NCI-H69 (cell line): ENCODE data around the gene PRKCQ.

Experiments
- DNase-seq: peaks from one replicate; lab custom pipeline; 2025; lab: John Stamatoyannopoulos, UW

Gene PRKCQ

DNA sequence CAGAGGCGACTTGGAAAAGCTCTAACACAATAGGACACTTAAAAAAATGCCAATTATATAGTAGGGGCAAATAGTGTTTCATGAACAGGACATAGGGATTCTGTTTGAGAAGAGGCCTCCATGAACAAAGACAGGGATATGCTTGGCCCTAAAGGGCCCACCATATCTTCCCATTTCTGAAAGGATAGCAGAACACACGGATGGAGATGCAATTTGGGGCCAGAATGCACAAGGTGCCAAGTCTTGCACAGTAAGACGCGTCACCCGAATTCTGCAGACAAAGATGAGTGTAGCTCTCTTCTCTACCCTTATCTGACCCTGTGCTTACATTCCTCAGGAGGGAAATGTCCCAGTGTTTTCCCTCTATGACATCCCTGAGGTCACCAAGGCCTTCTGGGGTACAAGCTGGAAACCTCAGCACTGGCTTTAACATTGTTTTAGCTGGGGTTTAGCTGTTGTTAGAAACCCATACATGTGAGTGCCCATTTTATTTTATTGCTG is 12.8 kb downstream of the PRKCQ start:
- DNase-seq: no peak

DNA sequence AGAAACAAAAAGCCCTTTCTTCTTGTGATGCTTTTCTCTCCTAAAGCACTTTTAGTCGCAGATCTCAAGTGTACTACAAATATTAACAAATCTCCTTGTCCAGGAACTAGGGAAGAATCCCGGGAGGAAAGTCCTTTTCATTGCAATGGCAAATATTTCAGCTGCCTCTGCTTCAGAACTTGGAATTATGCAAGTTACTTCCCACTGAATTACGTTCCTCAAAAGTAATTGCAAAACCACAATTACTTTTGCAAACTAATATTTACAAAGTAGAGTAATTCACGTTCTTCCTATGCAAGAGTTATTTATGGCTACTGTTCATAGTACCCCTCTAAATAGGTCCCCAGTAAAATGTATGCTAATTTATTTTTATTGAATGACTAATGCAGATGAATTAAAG is 14.5 kb downstream of the PRKCQ start:
- no peak for DNase-seq

DNA sequence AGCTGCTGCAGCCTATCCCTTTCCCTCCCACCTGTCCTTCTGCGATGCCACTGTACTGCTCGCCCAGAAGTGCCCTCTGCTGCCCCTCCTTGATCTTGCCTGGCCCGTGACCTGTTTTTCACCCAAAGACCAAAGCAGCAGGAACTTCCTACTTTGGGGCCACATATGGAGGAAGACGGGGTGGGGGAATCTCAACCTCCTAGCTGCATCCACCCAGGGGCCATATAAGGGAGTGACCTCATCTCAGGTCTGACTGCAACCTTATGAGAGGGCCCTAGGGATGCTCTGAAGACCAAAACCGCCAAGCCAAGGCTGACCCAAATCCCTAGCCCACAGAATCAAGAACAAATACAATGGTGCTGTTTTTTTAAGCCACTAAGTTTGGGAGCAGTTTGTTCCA is 15.7 kb downstream of the PRKCQ start:
- DNase-seq: no peak

DNA sequence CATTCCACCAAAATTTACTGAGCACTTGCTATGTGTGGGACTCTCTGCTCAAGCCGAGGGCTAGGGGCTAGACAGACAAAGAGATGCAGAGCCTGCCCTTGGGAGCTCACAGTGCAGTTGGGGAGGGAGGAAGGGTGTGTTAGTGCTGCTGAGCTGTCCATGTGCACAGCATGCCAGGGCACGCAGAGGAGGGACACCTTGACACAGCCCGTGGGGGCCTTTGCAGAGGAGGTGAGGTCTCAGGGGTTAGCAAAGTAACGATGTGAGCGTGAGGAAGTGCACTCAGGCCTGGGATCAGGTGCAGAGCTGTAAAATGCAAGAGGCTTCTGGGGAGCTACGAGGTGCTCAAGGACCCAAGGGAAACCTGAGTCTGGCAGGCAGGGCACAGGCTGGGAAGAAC is 16.3 kb downstream of the PRKCQ start:
- no peak for DNase-seq

DNA sequence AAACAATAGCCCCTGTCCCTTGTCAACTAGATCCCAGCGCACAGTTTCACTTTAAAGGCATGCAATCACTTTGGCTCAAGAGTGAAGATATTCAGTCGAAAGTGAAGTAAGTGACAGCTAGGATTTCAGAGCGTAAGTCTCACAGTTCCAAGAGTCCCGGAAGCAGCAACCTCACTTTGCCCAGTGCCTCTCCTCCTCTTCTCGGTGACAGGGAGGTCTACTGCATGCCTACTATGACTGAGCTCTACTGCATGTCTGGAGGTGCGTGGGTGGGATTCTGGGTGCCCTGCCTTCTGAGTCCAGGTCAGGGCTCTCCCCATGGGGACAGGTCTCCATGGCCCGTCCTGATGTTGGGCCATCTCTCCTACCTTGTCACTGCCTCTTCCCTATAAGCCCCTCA is 17.0 kb downstream of the PRKCQ start:
- DNase-seq: no peak

DNA sequence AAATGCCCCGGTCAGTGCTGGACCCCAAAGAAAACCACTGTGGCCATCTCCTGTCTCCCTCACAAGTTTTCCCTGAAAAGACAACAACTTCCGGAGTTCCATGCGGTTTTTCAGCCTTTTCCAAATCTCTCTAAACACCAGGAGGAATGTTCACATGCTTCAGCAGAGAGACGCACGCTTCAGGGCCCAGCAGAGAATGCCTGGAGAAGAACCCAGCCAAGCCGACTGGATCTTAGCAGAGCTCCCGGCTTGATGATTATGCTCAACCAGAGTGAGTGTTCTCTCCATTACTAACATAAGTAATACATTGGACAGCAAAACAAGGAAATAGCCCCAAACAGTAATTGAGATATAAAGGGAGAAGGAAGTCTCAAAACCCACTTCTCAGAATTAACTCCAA is 17.9 kb downstream of the PRKCQ start:
- no peak for DNase-seq

DNA sequence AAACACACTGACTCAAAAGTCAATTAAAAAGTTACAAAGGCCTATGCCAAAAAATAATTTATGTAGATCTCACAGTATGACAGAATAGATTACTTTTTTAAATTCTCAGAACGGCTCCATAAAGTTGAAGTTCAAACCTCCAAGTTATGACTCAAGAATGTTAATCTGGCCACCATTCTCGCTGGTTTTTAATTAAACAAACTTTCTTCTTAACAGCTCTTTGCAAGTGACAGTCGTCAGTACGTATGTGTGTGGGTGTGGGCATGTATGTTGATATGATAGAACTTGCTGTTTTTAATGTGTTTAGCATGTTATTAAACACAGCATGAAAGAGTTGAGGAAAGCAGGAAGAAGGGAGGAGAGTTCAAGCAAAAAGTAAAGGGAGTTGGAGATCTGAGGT is 18.5 kb downstream of the PRKCQ start:
- no peak for DNase-seq

DNA sequence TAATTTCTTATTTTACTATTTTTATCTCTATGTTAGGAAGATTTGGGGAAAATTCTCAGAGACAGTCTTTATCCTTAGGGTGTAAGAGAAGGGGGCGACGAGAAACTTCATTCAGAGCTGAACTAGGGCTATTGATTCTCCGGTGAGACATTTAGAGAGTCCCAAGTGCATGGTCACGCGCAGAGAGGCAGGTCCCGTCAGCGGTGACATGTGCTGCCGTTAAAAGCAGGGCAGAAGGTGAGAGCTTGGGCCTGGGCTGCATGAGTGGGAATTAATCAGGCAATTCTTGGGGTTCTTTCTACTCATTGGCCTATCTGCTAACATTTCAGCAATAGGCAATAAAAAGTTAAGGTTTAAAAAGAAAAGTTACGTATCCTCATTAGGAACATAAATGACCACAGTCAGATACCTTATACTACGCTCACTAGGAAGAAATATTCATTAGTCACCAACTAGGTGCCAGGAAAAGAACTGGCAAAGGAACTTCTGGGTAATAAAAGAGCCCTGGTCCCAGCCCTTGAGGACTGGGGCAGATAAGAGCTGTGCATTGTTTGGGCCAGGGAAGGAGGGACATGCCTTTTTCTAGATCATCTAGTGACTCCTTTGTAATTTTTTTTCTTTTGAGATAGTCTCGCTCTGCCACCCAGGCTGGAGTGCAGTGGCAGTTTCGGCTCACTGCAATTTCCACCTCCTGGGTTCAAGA is 21.2 kb downstream of the PRKCQ start:
- DNase-seq: no peak

DNA sequence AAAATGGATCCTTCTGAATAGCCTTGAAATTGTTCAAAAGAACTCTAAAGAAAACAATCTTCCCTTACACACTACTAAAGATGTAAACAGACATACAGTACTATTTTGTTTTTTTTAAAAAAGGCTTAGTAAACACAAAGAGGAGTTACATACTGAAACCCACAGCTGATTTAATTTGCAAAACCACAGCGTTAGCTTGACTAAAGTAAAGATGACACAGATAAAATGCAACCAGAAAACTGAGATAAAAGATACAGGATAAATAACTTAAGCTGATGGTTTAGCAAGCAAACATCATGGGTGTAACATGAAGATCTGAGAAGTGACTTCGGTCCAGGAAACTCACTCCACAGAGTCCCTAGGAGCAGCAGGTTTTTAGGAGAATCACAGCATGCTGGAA is 21.8 kb downstream of the PRKCQ start:
- no peak for DNase-seq

DNA sequence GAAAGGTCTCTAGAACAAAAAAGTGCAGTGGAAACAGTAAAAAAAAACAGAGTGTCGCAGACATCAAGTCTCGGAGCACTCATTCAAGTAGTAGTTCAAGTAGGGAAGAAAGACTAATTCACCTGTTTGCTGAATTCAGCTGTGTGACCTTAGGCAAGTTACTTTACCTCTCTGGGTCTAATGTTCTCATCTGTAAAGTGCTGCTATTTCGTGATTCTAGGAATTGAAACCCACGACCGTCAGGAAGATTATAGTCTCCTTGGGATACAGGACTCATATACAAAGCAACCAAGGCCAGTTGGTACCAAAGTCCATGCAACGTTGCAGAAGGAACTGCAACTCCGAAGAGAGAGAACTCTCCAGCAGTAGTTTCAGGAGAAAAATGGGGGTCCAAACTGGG is 26.1 kb downstream of the PRKCQ start:
- DNase-seq: no peak

DNA sequence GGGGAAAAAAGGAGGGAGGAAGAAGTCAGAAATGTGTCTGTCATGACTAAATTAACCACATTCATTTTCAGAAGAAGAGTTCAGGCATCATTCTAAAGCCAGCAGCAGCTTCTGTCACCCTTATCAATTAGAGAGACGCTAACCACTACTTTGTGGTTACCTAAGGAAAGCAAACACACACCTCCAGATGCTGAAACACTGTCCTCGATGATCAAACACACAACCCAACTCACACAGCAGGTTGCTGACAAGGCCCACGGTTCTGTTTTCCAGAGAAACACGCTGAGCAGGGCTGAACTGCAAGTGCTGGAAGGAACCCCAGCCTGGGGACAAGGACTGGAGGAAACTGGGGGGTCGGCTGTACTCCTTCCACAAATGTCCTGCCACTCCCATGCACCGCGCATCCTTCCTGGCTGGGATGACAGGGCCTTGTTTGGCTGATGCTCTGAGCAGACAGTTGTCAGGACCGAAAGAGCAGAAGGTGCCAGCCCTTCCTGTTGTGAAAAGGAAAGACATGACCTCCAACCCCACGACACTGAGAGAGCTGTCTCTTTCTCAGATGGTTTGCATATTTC is 36.6 kb downstream of the PRKCQ start:
- DNase-seq: no peak

DNA sequence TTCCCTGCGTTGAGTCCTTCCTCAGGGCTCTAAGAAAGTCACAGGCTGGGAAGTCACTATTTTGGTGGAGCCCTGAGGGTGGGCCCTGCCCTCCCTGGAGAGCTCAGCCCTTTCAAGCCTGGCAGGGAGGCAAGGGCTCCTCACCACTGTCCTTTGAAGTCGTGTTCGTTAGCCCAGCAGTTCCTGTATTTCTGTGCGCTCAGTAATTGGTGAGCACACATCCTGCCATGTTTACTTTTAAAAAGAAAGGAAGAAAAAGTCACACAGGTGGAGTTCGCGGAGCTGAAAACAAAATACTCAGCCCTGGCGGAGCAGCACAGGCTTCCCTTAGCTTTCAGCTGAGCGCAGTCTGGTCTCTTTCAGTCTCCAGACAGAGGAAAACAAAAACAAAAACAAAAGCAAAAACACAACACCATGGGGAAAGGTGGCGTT is 37.1 kb downstream of the PRKCQ start:
- peak; percentile 1 for DNase-seq

DNA sequence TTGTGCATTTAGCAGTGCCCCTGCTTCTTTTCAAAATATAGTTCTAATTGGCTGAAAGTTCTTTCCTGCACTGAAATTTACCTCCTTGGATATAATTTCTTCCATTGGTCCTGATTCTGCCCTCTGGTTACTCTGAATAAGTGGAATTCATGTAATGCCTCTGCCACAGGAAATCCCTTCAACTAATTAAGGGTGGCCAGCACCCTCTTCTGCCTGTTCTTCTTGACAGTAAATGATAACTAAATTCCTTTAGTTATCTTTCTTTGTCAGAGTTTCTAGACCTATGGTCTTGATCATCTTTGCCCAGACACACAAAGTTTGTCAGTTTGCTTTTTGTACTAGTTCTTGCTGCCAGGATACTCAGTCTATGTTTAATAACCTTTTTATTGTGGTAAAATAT is 40.2 kb downstream of the PRKCQ start:
- DNase-seq: no peak

DNA sequence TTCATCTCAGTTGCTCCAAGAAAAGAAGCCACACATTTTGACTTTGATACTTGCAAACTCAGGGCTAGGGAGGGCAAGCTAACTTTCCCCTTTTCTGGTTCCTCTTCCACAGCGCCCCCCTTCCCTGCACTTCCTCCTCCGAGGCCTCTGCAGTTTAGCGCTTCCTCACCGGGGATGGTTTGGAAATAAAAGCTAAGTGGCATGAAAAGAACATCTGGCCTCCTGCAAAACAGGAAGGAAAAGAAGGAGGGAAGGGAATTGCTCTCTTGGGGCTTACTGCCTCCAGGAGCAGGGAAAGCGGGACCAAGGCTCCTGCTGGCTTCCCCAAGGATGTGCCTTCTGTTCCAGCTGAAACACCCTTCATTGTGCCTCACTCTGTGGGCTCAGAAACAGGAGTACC is 42.3 kb downstream of the PRKCQ start:
- DNase-seq: no peak

DNA sequence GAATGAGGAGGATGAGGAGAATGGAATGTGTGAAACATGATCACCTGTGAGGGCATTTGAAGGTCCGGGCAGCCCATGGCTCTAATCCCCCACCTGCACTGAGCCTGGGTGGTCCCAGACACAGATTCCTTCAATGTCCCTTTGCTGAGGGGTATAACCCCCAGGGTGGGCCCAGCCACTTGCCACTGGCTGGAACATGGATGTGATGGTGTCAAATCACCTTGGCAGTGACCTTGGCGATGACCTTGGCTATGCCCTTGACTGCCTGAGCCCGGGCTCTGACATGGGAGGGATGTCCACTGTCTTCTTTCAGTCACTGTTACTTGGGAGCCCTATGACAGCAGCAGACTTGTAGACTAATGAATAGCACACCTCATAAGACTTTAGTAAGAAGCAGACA is 44.0 kb downstream of the PRKCQ start:
- DNase-seq: no peak

DNA sequence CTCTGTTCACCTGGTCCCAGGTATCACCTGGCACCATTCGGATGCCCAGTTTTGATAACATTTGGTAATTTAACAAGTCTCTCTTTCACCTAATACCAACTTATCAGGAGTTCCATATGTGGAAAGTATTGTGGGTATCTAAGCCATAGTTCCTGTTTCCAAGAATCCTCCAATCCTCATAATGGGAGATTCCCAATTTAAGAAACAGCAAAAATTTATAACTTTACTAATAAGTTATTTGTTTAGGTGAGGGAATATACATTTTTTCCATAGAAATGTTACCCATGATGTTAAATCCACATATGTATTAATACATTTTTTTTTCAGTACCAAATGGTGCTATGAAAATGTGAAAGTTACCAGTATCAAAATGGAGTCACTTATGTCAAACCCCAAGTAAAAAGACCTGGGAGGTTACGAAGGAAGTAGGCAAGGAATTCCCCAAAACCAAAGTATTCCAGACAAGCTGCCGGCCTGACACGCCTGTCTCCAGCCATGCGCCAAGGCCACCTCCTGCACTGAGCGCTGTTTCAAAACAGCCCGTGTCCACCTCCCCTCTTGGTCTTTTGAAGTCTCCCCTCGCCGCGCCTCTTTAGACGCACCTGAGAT is 44.8 kb downstream of the PRKCQ start:
- DNase-seq: no peak

DNA sequence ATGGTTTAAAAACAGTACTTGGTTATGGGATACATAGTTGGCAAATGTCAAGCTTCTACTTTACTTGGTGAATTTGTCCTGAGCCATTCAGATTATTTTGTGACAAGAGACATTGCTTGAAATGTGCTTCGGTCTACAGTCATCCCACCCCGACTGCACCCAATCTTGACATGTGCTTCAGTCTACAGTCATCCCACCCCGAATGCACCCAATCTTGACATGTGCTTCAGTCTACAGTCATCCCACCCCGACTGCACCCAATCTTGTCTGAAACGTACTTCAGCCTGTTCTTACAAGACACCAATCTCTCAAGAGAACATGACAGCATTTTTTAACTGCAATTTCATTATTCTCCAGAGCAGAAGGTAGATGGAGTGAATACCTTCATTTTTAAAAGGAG is 47.8 kb downstream of the PRKCQ start:
- no peak for DNase-seq

DNA sequence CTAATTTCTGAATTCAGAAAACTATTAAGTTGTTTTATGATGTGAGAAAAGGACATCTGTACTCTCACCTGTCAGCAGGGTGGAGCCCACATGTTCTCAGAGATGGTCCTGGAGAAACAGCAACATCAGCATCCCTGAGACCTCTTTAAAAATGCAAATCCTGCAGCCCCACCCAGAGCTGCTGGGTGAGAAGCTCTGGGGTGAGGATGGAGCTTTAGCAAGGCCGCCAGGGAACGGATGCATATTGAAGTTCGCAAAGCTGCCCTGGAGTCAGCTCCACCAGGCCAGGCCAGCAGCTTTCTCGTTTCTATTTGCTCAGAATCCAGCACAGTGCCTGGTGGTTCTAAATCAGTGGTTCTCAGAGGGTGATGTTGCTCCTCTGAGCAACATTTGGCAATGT is 49.1 kb downstream of the PRKCQ start:
- DNase-seq: no peak

DNA sequence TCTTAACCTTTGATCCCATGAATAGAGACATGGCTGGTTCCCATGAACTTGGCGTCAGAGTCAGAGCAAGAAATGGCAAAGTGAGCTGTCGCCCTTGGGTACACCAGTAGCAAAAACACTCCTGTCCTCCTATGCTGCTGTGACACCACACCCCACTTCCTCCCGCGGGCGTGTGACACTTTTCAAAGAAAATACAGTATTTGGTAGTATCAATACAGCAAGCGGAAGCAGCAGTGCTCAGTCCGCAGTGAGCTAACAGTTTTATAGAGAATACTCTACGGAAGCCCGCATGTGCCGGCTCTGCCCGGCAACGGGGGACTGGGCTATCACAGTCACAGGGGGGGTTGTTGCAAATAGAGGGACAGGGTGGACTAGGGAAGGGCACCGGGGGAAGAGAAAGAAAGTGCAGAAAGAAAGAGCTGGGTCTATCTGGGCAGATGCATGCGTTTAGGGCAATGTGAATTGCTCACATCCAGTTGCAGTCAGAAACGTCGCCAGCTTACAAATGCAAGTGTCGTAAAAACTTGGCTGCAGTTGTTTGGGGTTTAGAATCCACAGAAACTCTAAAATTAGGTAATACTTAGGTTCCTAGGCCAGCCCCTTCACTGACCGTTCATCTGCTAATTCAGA is 49.8 kb downstream of the PRKCQ start:
- no peak for DNase-seq

DNA sequence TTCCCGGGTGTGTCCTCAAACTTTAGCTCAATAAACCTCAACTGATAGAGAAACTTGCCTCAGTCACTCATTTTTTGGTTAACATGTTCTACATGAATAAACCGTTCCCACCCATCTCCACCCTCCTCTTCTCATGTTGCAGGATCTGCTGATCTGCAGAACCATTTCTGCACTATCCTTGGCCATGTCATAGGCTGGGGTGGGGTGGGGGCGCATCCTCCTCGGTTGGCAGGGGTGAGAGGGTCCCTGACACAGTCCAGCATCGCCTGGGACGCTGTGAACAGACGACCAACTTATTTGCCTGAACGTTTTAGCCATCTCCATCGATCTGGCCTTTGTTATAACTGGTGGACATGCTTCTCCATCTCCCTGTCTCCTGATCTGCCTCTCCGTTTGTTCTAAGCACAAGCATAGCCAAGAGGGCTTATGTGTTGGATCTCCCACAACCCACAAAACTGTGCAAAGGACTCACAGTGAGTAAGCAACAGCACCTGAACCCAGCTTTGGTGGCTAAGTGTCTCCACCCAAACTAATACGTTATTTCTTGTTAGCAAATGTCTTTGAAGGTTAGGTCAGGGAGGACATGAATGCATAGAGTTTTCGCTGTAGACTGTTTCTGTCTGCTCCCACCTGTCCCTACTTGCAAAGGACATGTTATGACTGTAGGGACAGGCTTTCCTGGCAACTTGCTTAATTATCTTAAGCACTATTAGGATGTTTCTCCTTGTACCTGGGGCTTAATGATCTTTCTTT is 51.7 kb downstream of the PRKCQ start:
- DNase-seq: no peak

DNA sequence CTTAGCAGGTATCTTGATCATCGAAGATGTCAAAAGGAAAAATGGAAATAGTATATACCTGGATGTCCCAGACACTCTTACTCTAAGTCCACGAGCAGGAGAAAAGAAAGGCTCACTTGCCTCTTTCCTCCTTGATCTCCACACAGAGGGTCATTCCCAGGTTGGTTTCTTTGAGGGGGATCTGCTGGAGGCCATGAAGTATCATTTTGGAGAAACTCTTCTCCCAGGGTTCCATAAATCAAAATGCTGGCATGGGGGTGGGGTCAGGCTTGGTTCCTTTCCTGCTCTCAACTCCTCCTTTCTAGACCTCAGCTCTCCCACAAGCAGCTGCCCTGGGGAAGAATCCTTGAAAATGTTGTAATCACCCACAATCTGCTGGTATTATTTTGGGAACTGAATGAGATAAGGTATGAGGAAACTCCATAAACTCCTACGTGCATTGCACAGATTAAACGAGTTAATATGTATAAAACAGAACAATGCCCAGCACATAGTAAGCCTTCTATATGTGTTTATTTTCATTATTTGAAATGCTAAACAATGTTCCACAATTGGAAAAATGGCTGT is 54.4 kb downstream of the PRKCQ start:
- no peak for DNase-seq

DNA sequence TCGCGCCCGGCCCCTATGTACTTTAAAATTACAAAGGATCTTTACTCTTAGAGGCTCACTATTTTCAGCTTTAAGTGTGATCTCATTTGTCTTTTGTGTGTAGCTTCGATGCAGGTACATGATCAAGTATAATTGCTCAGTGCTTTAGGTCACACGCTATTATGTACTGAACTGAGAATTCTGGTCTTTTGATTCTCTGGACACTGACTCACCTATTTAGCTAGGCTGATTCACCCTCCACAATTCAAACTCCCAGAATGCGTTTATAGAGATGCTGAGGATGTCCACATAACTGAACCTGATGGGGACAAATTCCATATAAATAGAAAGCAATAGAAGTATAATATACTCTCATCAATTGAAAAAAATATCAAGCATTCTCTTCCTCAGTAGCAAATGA is 57.8 kb downstream of the PRKCQ start:
- DNase-seq: no peak
